ENCODE measurements around the gene NPPB.
A peak's percentile ranks its signal among the peaks of the same experiment; 100 is the strongest.

Gene NPPB

DNA sequence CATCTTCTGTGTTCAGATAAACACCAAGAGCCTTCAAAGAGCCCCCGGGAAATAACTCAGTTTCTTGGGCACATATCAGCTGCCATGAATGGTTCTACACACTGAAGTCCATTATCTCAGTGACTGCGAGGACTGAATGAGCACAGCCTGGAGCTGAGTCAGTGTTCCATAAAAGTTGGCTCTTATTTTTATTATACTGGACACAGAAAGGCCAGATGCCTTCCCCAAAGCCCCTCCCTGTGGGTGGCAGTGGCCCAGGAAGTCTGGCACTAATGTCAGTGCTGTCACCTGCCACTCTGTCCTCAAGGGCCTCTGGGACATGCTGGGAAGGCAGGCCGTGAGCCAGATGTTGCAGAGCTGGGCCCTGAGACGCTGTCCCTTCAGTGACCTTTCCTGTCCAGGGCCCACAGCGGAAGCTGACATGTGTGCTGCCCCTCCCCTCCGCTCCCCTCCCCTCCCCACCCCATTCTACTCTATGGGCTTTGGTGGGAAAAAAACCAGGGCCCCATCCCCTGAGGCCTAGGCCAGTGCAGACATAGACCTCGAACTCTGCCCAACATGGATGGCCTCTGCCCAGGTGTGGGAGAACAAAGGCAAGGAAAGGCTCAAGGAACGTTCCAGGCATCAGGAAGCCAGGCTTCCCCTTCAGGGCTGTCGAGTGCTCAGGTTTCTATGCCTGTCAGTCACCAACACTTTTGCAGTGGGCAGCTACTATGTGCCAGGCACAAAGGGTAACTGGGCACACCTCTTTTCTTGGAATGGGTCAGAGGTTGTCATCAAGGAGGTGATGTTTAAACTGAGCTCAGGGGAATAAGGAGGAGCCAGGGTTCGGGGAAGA, 22.4 kb upstream of the NPPB start:
- DNase-seq = no peak

GRCh38 chr1:11880181-11880575, 21.4 kb upstream of the NPPB start:
- DNase-seq = no peak

GRCh38 chr1:11879311-11880180, 20.8 kb upstream of the NPPB start:
- DNase-seq = no peak

DNA sequence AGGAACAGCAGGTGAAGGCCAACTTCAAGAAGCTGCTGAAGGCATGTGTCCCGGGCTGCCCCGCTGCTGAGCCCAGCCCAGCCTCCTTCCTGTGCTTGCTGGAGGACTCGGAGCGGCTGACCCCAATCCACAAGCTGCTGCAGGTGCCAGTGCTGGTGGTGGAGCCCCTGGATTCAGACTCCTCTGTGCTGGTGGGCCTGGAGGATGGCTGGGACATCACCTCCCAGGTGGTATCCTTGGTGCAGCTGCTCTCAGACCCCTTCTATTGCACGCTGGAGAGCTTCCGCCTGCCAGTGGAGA, 20.1 kb upstream of the NPPB start:
- no peak for DNase-seq

DNA sequence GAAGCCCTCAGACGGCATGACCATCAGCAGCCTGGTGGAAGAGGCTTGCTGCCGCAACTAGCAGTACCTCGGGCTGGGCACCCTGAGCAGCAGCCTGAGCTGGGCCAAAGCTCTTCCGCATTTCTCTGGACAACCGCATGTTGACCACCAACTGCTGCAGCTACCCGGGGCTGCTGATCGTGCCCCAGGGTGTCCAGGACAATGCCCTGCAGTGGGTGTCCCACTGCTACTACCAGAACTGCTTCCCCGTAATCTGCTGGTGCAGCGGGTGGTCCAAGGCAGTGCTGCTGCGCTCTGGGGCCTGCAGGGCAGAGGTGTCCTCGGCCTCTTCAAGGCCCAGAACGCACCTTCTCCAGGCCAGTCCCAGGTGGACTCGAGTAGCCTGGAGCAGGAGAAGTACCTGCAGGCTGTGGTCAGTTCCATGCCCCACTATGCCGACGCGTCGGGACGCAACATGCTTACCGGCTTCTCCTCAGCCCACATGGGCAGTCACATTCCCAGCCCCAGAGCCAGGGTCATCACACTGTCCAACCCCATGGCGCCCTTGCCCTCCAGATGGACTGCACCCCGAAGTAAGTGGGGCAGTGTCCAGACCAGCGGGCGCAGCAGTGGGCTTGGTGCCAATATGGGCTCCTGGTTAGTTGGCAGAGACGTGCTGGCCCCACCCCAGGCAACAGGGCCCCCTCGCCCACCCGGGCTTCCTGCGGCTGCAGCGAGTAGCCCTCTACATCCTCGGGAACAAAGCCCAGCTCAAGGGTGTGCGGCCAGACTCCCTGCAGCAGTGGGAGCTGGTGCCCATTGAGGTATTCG, 19.5 kb upstream of the NPPB start:
- DNase-seq = no peak

- no peak for DNase-seq
Observed at GRCh38 chr1:11877074-11877473, 18.3 kb upstream of the NPPB start.

DNA sequence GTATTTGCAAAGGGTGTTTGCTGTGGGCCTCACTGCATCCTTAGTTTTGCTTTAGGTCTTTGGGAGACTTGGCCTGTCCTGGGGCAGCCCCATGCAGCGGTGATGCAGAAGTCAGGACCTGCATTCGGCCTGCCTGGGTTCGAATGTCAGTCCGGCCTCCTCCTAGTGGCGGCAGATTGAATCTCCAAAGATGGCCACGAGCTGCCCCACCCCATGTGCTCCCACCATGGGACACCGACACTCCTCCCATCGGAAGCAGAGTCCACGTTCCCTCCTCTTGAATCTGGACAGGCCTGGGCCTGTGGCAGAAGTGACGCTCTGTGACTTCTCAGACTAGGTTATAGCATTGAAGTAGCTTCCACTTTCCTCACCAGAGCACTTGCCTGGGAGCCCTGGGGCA, 16.3 kb upstream of the NPPB start:
- DNase-seq = no peak

GRCh38 chr1:11874624-11875023, 15.9 kb upstream of the NPPB start:
- no peak for DNase-seq

DNA sequence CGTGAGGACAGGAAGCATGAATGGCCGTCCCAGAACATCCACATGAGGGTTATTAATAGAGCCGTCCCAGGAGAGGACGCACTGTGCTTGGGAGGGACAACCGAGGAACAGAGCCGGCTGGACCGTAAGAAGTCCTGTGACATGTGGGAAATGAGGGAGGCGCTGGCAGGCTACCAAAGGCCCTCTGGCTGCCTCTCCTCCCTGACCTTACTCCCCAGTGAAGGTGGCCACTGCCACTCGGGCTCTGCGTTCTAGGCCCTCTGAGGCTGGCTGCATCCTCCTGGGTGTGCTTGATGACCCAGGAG, 15.5 kb upstream of the NPPB start:
- DNase-seq = no peak

DNA sequence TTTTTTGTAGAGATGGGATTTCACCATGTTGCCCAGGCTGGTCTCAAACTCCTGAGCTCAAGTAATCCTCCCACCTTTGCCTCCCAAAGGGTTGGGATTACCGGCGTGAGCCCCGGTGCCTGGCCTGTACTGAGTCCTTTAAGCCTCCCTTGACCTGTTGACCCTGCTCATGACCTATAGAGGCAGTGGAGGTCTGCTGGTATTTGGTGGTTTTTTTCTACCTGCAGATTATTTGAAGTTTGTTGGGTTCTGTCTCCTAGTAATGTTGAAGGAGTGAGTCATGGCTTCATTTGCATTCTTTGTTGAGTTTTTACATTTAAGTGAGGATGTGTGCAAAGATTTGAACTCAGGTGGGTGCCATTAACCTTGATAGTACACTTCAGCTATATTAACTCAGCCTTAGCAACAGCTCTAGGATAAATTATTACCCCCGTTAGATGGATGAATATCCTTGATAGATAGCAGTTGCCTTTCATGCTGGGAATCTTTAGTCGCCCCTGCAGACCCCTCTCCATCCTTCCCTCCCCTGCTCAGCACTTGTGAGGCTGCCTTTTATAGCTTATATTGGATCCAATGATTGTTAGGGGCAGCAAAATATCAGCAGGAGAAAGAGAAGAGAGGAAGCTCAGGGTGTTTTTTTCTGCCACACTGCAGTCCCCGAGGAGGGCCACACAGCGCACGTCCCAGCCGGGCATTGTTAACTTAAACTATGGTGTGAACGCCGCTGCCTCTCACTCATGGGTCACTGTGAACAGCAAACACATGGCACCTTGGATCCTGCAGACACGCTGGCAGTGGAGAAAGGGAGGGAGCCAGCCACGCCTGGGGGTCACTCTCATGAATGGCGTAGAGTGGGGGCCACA, 14.9 kb upstream of the NPPB start:
- no peak for DNase-seq

- DNase-seq = no peak
Observed at GRCh38 chr1:11872545-11872944, 13.8 kb upstream of the NPPB start.

DNA sequence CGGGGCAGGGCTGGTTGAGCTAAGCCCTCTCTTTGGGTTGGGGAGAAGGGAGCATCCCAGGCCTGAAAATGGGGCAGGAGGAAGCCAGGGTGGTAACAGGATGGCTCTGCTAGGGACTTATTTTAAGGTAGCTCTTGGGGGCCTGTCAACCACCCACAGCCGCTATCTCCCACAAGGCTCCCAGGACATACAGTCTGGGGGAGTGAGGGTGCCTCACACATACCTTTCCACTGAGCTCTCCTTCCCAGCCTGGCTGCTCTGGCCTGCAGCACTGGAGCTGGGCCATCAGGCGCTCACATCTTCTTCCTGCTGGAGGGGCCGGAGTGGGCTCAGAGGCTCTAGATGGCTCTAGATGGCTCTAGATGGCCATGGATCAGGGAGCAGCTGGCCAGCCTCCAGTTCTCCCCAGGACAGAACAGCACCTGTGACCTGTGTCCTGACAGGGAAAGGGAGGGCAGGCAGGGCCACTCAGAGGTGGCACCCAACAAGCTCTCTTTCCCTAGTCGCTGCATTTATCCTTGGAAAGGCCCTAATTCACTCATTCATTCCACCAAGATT, 11.0 kb upstream of the NPPB start:
- DNase-seq = no peak

DNA sequence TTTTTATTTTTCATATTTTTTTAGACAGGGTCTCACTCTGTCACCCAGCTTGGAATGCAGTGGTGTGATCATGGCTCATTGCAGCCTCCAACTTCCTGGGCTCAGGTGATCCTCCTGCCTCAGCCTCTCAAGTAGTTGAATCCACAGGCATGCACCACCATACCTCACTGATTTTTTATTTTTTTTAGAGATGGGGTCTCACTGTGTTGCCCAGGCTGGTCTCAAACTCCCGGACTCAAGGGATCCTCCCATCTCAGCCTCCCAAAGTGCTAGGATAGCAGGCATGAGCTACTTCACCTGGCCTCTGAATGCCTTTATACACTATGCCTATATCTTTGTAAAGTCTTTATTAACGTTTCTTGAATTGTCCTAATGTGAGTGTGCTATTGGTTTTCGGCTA, 10.4 kb upstream of the NPPB start:
- no peak for DNase-seq

GRCh38 chr1:11868331-11868980, 9.7 kb upstream of the NPPB start:
- DNase-seq = no peak

GRCh38 chr1:11862890-11863289, 4.1 kb upstream of the NPPB start:
- DNase-seq = no peak

DNA sequence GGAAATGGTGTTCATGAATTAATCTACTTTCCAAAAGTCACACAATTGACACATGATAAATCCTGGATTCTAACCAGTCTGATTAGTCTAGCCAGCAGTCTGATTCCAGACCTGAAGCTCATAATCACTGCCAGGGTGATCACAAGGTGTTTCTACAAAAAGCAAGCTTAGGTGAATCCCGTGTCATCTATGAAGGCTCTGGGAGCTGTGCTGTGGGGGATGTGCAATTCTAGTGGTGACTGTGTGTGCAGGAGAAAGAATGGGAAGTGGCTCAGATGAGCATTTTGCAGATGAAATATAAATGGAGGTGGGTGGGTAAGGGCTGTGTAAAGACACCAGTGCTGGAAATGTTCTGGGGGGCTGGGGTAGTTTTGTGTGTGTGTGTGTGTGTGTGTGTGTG, 1.8 kb upstream of the NPPB start:
- DNase-seq = no peak

DNA sequence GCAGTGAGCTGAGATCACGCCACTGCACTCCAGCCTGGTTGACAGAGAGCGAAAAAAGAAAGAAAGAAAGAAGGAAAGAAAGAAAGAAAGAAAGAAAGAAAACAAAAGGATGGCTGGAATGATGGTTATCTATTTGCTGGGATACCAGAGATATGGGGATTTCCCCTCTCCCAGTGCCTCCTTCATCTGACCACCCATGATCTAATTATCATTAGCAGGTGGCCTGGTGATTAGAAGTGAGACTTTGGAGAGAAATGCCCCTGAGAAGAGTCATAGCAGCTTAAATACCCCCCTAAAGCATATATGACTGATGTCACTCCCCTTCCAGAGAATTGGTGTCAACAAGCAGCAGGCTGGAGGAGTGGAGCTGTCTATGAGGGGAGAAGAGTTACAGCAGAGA, 1.3 kb upstream of the NPPB start:
- DNase-seq = no peak

DNA sequence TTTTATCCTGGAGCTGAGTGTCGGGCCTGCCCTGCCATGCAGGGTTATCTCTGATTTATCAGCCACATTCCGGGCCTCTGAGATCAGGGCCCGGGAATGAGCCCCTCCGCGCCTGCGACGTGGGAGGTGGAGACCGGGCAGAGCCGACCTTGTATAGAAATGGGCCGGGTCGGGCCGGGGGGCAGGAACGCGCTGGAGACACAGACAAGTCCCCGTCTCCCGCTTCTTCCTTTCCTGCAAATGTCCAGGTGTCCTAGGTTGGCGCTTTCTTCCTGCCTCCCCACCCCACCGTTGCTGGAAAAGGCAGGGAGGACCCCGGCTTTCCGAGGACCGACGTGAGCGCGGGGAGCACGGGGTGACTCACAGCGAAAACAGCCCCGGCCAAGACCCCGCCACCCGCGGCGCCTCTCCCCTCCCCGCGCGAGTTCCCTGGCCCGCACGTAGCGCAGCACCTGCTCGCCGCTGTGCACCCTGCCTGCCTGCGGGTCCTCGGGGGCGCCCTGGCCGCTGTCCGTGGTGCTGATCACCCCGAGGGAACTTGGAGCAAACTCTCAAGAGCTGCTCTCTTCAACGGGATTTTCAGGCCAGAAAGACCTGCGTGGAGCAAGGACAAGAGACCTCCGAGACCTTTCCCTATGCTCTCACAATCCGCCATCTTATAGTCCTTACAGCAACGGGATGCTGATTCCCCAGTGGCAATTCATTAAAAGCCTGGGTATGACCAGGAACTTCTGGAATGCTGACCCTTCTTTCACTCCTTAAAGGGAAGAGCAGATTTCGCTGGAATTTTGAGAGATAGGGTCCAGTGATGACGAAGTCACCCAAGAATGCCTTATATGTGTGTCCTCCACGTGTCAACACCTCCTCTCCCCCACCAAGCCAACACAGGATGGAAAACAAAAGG, 475 bp upstream of the NPPB start:
- peak; percentile 31 for DNase-seq

- DNase-seq = no peak
Observed at GRCh38 chr1:11858158-11858557, 587 bp downstream of the NPPB start.

DNA sequence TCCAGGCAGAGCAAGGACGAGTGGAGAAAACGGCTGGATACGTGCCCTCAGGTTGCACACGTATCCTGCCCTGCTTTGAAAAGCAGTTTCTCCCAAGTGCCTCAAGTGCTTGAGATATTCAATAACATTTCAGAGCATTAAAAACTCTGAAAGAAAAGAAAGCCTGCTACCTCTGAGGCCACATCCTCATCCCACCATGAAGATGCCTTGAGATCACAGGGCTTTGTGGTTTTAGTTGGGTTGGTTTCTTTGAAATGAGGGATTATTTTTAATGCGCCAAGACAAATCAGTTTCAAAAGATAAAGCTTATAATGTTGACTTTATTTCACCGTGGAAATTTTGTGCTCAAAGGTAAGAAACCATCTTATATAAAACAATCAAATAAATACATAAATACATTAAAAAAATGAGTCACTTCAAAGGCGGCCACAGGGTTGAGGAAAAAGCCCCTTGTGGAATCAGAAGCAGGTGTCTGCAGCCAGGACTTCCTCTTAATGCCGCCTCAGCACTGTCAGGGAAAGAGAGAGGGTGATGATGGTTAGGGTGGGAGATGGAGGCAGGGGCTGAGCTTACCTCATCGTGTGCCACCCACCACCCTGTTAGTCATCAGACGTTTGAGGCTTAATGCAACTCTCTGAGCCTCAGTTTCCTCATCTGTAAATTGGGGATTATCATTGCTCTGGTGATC, 1.4 kb downstream of the NPPB start:
- no peak for DNase-seq

All from activated gamma-delta T cell (primary cell).